Activated CD4-positive, alpha-beta T cell treated with anti-CD3 and anti-CD28 coated beads for 1 hour (primary cell): ENCODE measurements around the gene CLTCL1.
"Not testable (repeated sequence)": the region's sequence is repeated elsewhere in the genome, so short reads cannot be mapped to it uniquely, and the experiment has no call there.

Source experiments
- DNase-seq: peaks from one replicate; pipeline ENCODE4 v3.0.0-alpha.2; 2020

Gene CLTCL1

DNA sequence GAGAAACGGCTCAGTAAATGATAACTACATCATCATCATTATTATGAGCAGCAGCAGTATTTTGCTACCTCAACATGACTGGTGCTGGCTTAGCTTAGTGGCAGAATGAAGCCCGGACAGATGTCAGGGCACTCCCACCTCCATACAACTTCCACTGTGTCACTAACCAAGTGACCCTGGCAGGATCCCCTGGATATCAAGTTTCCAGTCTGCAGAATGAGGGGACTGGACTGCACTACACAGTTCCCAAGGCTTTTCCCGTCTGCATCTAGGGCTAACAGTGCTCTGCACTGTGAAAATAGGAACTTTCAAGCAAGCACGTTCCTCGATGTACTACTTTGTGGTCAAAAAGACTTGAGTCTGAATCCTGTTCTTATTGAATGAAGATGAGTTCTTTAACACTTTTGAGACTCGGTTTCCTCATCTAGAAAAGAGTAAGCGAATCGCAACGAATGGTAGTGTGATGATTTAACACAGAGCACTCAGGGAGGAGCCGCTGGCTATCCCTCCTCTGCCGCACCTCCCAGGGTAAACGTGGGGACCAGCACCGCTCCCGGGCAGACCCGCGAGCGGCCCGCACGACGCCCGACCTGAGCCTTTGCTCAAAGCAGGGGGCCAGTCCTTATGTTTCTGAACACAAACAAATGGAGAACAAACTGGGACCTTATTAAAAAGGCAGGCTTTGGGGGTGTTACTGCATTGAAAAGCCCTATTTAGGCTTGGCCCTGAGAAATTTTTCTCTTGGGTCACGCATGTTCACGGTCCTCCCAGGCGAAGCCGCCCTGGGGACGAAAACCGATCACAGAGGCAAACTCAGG is 910 bp downstream of the CLTCL1 start:
- no peak for DNase-seq

DNA sequence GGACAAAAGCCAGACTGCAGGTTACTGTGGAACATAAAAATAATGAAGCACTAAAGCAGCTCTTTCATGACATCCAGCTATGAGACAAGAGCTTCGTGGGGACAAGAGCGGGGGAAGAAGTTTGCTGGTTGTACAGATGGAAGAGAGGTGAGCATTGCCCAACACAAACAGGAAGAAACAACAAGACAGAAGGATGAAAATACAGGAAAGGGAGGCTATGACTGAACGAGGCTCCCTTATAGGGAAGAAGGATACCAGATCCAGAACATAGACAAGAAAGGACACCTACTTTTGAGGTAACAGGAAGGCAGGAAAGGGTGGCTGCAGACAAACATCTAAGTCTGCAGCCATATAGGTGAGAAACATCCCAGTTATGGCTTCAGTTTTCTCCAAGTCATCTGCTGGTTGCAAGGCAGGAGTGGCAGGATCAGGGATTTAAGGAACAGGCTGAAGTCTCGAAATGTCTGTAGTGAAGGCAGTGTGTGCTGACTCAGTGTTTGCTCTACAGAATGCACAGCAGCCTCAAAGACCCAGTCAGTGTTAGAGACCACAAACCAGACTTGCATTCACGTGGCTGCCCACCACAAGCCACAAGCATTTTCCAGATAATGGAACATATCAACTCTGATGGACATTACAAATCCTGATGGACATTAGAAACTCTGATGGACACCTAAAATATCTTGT is 1.9 kb downstream of the CLTCL1 start:
- no peak for DNase-seq

DNA sequence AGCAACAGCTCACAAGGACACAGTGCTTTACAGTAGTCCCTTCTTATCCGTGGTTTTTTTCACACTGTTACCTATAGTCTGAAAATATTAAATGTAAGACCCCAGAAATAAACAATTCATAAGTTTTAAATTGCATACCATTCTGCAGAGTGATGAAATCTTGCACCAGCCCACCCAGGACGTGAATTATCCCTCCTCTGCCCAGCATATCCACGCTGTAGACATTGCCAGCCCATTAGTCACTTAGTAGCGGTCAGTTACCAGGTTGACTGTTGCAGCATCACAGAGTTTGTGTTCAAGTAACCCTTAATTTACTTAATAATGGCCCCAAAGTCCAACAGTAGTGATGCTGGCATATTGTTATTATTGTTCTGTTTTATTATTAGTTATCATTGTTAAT is 3.6 kb downstream of the CLTCL1 start:
- no peak for DNase-seq

DNA sequence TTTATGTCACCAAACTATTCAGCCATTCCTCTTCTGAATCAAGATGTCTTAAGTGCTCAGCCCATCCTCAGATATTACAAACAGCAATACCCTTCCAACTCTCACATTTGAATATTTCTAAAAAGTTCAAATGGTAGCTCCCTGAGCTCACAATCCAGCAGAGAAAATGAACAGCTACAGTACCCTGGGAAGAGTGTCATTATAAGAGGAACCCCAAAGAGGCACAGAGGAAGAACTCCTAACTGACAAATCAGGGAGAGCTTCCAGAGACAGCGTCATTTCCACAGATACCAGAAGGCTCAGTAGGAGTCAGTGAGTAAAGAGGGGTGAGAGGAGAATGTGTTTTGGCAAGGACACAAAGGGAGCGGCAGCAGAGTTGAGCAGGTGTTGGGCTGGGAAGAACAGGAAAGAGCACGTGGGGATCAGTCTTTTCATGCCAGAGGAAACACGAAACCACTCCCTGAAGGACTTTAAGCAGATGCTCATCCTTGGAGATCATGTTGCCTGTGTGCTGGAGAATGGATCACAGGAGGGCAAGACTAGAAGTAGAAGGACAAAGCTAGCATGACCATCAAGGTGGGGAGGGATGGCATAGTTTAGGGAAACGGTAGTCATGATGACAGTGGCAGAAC is 4.3 kb downstream of the CLTCL1 start:
- no peak for DNase-seq

DNA sequence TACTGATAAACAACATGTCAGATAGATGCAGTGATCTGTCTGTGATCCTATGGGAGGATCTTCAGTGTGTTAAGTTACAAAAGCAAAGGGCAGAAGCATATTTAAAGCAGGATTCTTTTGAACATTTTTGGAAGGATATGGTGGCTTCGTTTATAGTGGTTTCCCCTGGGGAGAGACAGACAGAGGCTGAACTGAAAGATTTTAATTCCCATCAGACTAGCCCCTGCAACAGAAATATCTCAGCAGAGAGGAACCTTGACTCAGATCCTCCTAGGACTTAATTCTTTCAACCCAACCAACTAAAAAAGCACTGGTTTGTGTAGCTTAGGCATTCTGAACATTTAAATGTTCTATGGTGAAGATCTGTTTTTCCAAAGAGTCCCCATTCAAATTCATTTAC is 5.7 kb downstream of the CLTCL1 start:
- DNase-seq = no peak

- not testable (repeated sequence) for DNase-seq
Measured at GRCh38 chr22:19279143-19279542, 12.4 kb downstream of the CLTCL1 start.

DNA sequence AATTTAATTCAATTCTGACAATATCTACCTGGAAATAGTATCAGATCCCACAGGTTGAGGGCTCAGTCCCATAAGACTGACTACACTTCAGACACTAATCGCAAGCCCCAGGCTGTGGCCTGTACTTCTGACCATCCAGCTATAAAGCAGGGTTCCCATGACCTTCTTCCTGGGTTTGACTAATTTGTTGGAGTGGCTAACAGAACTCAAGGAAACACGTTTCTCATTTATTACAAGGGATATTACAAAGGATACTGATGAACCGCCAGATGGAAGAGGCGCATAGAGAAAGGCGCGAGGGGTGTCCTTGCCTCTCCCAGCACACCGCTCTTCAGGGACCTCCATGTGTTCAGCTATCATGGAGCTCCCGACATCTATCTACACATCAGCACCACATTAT is 13.7 kb downstream of the CLTCL1 start:
- no peak for DNase-seq

- DNase-seq = no peak
Measured at GRCh38 chr22:19275919-19276600, 15.5 kb downstream of the CLTCL1 start.

DNA sequence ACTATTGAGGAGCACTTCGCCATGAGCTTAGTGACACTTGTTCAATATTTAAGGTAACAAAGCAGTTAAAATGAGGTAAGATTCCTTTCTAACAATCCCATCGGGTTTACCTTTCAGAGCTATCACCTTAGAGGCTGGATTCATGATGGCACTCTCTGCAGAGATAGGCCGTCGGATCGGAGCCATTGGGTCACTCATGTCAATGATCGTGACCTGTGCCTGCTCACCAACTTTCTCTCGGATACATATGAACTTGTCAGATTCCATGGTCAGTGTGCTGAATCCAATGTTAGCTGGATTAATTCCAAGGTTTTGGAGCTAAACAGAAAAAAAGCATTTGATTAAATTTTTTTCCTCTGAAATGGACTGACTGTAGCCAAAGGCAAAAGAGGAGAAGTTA is 16.0 kb downstream of the CLTCL1 start:
- DNase-seq = no peak

- DNase-seq = no peak
Measured at GRCh38 chr22:19275104-19275503, 16.4 kb downstream of the CLTCL1 start.

DNA sequence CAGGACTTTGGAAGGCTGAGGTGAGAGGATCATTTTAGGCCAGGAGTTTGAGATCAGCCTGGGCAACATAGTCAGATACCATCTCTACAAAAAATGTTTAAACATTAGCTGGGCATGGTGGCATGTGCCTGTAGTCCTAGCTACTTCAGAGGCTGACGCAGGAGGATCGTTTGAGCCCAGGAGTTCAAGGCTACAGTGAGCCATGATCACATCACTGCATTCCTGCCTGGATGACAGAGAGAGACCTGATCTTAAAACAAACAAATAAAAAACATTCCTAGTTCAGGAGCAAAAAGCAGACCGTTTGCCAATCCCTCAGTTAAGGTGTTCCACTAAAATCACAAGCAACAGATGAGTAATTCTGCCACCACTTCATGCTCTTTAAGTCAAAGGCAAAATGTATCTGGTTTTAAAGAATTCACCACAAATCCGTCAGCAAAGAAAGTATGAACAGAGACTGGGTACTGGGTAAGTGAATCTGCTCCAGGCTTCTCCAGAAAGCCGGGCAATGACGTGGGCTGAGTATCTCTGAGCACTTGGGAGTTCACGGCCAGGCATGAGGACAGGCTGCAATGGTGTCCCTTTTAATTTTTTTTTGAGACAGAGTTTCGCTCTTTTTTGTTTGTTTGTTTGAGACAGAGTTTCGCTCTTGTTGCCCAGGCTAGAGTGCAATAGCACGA is 19.5 kb downstream of the CLTCL1 start:
- no peak for DNase-seq

- no peak for DNase-seq
Measured at GRCh38 chr22:19271273-19271855, 20.2 kb downstream of the CLTCL1 start.

- DNase-seq = no peak
Measured at GRCh38 chr22:19270873-19271272, 20.6 kb downstream of the CLTCL1 start.

DNA sequence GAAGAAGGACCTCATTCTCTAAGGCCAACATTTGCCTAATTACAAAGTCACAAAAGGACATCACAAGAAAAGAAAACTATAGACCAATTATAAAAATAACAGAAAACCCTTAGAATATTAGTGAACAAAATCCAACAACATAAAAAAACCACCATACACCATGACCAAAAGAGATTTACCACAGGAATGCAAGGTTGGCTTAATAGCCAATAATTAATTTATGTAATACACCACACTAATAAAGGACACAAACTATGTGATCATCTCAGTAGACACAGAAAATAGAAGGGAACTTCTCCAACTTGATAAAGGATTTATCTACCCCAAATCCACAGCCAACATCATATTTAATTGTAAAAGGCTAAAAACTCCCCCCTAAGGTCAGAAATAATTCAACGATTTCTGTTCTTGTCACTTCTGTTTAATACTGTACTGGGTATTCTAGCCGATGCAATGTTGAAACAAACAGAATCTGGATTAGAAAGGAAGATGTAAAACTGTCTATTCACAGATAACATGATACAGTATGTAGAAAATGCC is 24.9 kb downstream of the CLTCL1 start:
- DNase-seq = no peak

DNA sequence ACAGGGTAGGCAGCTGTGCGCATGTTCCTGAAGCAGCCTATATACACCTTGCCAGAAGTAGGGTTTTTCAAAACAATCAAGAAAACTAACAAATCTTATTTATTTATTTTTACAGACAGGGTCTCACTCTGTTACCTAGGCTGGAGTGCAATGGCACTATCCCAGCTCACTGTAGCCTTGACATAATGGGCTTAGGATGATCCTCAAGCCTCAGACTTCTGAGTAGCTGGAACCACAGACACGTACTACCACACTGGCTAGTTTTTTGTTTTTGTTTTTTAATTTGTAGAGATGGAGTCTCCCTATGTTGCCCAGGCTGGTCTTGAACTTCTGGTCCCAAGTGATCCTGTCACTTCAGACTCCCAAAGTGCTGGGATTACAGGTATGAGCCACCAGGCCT is 25.7 kb downstream of the CLTCL1 start:
- DNase-seq = no peak

GRCh38 chr22:19260804-19261203 is 30.7 kb downstream of the CLTCL1 start:
- no peak for DNase-seq

GRCh38 chr22:19260194-19260593 is 31.3 kb downstream of the CLTCL1 start:
- DNase-seq = no peak

- not testable (repeated sequence) for DNase-seq
Measured at GRCh38 chr22:19258968-19259288, 32.6 kb downstream of the CLTCL1 start.

GRCh38 chr22:19258371-19258770 is 33.1 kb downstream of the CLTCL1 start:
- DNase-seq = no peak

GRCh38 chr22:19256362-19256761 is 35.2 kb downstream of the CLTCL1 start:
- not testable (repeated sequence) for DNase-seq

GRCh38 chr22:19253143-19253542 is 38.4 kb downstream of the CLTCL1 start:
- DNase-seq = no peak
